Measurements from ENCODE around the gene PSMD14. TPM values are rescaled to one million over a fixed set of nuclear protein-coding genes. Genes with fewer than 3 reads are reported as not detected.

PSMD14 gene
- total and polyA plus RNA-seq, 2 of the 13 experiments (the other 11 are each of a cell fraction or from before 2014, with no cell fraction given): 60.6 to 149 TPM

- TF ChIP-seq ZNF879 (CRISPR knock-in tag; IDR thresholded peaks at IDR 0.05) (0 out of 2 replicates have a peak, but pooled peaks have one; percentile 46), ZNF382 (CRISPR knock-in tag; IDR thresholded peaks at IDR 0.05; ENCODE audit: borderline replicate concordance) (peak; percentile 56; the same call in 1 of the 2 replicates), MED13 (CRISPR knock-in tag; IDR thresholded peaks at IDR 0.05) (no peak), U2AF2 (IDR thresholded peaks at IDR 0.05; ENCODE audit: low read depth, low read length) (no peak), ZNF670 (CRISPR knock-in tag; IDR thresholded peaks at IDR 0.05; ENCODE audit: borderline replicate concordance) (peak; percentile 30; the same call in 1 of the 2 replicates), TIGD3 (CRISPR knock-in tag; IDR thresholded peaks at IDR 0.05; ENCODE audit: borderline replicate concordance) (peak; percentile 92; the same call in 1 of the 2 replicates), PAF1 (CRISPR knock-in tag; IDR thresholded peaks at IDR 0.05) (no peak), POGZ (CRISPR knock-in tag; IDR thresholded peaks at IDR 0.05) (peak; percentile 95), ZNF746 (CRISPR knock-in tag; IDR thresholded peaks at IDR 0.05) (peak; percentile 52; the same call in 1 of the 2 replicates), CENPX (CRISPR knock-in tag; IDR thresholded peaks at IDR 0.05) (no peak), SAP130 (CRISPR knock-in tag; IDR thresholded peaks at IDR 0.05; ENCODE audit: low read depth) (peak; percentile 99), GATAD2A (CRISPR knock-in tag; IDR thresholded peaks at IDR 0.05) (peak; percentile 81), SOX6 (IDR thresholded peaks at IDR 0.05) (no peak), SOX6 (CRISPR knock-in tag; IDR thresholded peaks at IDR 0.05) (peak; percentile 78), TAF15 (IDR thresholded peaks at IDR 0.05; ENCODE audit: low read depth, low read length, poor library complexity, severe bottlenecking) (peak; percentile 75), KDM6A (CRISPR knock-in tag; IDR thresholded peaks at IDR 0.05; ENCODE audit: low read depth) (no peak), KDM5A (IDR thresholded peaks at IDR 0.05; ENCODE audit: borderline replicate concordance, low read length) (peak; percentile 51; the same call in 1 of the 2 replicates), ARID5B (CRISPR knock-in tag; IDR thresholded peaks at IDR 0.05) (peak; percentile 77; the same call in 1 of the 2 replicates), ZNF280B (CRISPR knock-in tag; IDR thresholded peaks at IDR 0.05; ENCODE audit: borderline replicate concordance) (peak; percentile 94), ZNF484 (CRISPR knock-in tag; IDR thresholded peaks at IDR 0.05; ENCODE audit: borderline replicate concordance, low read depth) (no peak)
- TF ChIP-seq, protein P1, sequence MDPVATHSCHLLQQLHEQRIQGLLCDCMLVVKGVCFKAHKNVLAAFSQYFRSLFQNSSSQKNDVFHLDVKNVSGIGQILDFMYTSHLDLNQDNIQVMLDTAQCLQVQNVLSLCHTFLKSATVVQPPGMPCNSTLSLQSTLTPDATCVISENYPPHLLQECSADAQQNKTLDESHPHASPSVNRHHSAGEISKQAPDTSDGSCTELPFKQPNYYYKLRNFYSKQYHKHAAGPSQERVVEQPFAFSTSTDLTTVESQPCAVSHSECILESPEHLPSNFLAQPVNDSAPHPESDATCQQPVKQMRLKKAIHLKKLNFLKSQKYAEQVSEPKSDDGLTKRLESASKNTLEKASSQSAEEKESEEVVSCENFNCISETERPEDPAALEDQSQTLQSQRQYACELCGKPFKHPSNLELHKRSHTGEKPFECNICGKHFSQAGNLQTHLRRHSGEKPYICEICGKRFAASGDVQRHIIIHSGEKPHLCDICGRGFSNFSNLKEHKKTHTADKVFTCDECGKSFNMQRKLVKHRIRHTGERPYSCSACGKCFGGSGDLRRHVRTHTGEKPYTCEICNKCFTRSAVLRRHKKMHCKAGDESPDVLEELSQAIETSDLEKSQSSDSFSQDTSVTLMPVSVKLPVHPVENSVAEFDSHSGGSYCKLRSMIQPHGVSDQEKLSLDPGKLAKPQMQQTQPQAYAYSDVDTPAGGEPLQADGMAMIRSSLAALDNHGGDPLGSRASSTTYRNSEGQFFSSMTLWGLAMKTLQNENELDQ (CRISPR knock-in tag; IDR thresholded peaks at IDR 0.05; ENCODE audit: borderline replicate concordance): 0 out of 2 replicates have a peak, but pooled peaks have one; percentile 35
These were observed at the start of gene PSMD14 (continued) for GRCh38 chr2:161308178-161308955.

Data from HepG2 (cell line).